GM18858 (cell line): ENCODE measurements around the gene BHMT.

Experiments
- ATAC-seq: cut with Tn5 transposase; IDR thresholded peaks from one replicate; pipeline ENCODE4 v1.9.1; 2021; ENCODE audit not compliant: unreplicated experiment

The BHMT gene, protein sequence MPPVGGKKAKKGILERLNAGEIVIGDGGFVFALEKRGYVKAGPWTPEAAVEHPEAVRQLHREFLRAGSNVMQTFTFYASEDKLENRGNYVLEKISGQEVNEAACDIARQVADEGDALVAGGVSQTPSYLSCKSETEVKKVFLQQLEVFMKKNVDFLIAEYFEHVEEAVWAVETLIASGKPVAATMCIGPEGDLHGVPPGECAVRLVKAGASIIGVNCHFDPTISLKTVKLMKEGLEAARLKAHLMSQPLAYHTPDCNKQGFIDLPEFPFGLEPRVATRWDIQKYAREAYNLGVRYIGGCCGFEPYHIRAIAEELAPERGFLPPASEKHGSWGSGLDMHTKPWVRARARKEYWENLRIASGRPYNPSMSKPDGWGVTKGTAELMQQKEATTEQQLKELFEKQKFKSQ

DNA sequence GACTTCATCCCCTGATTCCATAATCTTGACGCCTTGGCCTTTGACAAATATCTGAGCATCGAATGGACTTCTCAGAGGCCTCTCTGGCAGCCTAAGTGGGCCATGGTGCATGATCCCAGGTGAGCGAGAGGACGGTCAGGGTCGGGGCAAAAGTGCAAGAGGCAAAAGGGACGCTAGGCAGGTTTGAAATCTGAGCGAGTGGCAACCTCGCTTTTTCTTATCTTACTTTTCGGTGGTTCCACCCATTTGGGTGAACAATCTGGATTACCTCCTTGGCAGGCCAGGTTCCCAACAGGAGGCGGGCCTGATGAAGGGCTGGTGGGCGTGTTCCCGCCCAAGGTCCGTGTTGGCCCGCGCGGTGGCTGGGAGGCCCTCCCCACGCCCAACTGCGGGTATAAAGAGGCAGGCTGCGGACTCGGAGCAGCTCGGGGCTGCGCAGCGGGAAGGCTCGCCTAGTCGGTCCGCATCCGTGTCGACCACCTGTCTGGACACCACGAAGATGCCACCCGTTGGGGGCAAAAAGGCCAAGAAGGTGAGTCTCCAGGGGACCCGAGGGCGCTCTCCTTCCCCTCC is at the start of gene BHMT:
Gene BHMT, plus strand, starts transcription at position 423 of the 573 bp plus-strand sequence. Its CDS starts 77 bp downstream, at position 500.
- no peak for ATAC-seq

DNA sequence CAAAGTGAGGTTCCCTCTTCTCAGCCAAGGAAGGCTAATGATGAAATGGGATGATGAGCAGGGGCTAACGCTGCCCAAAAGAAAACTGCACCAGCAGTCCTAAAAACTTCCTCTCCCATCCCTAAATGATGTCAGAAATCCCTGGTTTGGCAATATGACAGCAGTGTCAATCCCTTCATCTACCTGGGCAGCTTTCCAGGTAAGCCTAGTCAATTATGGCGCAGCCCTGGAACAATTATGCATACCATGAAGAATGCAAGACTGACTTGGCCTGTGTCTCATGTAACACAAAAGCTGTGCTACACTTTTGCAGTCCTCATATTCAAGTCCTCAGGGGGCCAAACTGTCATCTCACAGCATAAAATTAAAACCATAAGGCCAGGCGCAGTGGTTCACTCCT is 49.2 kb upstream of the BHMT start:
- no peak for ATAC-seq

DNA sequence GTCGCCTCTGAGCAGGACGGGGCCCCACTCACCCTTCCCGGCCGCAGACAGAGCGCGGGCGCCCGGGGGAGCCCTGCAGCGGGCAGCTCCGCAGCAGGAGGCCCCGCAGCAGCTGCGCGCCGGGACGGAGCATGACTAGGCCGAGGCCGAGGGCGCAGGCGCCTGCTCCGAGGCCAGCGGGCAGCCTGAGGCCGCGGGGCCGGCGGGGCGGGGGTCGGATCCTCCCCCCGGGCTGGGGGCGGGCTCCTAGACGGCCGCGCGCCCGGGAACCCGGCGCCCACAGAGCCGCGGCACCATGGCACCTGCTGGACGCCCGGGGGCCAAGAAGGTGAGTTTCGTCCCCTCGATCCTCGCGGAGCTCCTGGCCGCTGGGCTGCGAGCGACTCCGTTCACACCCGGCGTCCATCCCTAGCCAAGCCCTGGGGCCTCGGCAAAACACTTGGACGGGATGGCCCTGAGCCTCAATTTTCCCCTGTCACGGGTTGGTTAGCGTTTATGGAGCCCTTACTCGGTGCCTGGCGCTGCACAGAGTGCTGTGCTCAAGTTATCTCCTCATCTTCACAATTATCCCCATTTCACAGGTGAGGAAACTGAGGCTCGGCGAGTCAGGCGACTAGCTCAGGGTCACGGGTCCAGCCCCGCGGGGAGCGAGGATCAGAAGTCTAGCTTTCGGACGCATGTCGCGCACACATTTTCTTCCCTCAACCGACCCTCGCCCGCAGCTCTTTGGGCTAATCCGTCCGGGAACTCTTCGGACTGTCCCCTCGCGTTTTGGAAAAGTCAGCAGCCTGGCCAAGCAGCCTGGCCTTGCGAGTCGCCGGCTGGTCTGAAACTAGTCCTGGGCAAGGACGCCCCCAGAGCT is 41.9 kb upstream of the BHMT start, which contains the start of the genes BHMT2 and DMGDH:
Gene BHMT2, plus strand, starts transcription at position 280 of the 862 bp plus-strand sequence. Its CDS starts 16 bp downstream, at position 296.
Gene DMGDH, minus strand, starts transcription at position 187 of the 862 bp plus-strand sequence. Its CDS starts 54 bp downstream, at position 133.
- ATAC-seq: no peak

GRCh38 chr5:79070350-79070667 is 41.3 kb upstream of the BHMT start:
- ATAC-seq: no peak

- ATAC-seq: no peak
Measured at GRCh38 chr5:79074641-79075040, 37.0 kb upstream of the BHMT start.

- ATAC-seq: no peak
Measured at GRCh38 chr5:79075646-79076426, 35.8 kb upstream of the BHMT start.

GRCh38 chr5:79076819-79077218 is 34.8 kb upstream of the BHMT start:
- no peak for ATAC-seq

DNA sequence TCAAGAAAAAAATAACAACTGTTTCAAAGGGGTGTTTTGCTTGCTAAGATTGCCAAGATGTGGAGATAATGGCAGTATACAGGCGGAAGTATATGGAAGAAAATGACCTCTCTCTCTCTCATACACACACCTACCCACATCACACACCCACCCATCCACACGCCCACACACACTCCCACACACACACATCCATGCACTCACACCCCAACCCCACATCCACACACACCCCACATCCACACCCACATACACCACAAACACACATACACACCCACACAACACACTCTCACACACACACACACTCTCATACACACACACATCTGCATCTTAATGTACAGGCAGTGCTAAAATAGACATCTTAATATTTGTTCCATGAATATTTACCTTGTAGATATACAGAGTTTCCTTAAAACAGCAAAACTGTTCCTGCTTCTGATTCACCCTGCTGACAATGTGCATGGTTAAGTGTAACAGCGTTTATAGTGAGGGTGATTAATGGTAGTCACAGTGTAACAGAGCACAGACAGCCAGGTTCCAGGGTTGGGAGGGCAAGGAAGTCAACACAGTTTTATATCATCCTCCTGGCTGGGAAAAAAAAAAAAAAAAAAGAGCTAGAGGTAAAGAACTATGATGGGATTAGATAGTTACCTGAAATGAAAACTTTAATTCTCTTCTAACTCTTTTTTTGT is 33.8 kb upstream of the BHMT start:
- no peak for ATAC-seq

GRCh38 chr5:79080804-79081203 is 30.8 kb upstream of the BHMT start:
- no peak for ATAC-seq

DNA sequence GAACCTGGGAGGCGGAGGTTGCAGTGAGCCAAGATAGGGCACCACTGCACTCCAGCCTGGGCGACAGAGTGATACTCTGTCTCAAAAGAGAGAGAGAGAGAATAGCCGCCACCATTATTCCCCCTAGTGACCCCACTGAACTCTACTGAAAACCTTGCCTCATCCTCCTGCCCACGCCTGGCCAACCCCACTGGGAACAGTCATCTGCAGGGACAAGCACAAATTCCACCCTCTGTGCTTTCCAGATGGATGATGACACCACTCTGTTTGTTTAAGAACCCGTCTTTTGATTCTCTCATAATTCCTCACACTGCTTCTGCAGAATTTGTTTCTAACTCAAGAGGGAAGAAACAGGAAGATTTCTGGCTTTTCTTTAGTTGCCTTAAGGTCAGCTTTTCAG is 29.8 kb upstream of the BHMT start:
- no peak for ATAC-seq

DNA sequence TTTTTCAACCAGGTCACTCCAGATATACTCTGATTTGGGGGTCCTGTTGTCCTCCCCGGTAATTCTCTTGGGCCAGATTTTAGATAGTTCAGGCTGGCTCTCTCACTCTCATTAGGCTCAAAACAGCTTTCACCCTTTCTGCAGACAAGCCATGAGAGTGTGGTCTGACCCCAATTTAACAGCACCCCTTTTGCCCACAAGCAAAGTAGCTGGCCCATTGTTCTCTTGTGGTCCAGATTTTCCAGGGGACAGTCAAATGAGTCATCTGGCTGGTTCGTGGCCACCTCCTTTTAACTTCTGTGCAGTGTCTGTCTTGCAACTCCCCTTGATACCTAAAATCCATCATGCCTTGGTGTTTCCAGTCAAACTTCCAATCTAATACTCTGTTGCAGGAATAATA is 25.5 kb upstream of the BHMT start:
- no peak for ATAC-seq

- no peak for ATAC-seq
Measured at GRCh38 chr5:79088507-79088906, 23.1 kb upstream of the BHMT start.

GRCh38 chr5:79091064-79091463 is 20.5 kb upstream of the BHMT start:
- ATAC-seq: no peak

DNA sequence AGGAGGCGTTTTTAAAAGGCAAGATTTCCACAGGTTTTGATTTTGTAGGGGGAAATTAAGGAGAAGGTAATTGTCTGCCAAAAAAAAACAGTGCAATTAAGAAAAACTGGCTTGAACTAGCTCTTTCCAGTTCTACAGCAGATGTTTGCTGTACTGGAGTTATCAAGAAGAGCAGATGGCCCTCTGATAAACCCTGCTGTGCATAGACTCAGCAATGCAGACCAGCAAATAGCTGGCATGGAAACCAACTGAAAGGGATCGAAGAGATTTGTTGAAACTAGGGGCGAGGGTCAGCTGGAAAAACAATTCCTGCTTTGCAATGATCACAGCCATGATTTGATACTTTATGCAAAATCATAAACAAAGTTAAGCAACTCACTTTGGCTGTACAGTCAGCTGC is 17.8 kb upstream of the BHMT start:
- ATAC-seq: no peak

- no peak for ATAC-seq
Measured at GRCh38 chr5:79105868-79106267, 5.7 kb upstream of the BHMT start.

GRCh38 chr5:79107020-79107796 is 4.4 kb upstream of the BHMT start:
- ATAC-seq: no peak

GRCh38 chr5:79108086-79108485 is 3.5 kb upstream of the BHMT start:
- no peak for ATAC-seq

- no peak for ATAC-seq
Measured at GRCh38 chr5:79108792-79109191, 2.8 kb upstream of the BHMT start.
